ENCODE measurements around the gene CRKL.
"Not testable (repeated sequence)": the region's sequence is repeated elsewhere in the genome, so short reads cannot be mapped to it uniquely, and the experiment has no call there.

The CRKL gene

GRCh38 chr22:20922141-20922751 is 5.0 kb downstream of the CRKL start:
- no CpG with 5 or more reads among the region's 3 CpGs for WGBS (ENCODE audit: extremely low coverage, insufficient coverage, low lambda C conversion rate)

DNA sequence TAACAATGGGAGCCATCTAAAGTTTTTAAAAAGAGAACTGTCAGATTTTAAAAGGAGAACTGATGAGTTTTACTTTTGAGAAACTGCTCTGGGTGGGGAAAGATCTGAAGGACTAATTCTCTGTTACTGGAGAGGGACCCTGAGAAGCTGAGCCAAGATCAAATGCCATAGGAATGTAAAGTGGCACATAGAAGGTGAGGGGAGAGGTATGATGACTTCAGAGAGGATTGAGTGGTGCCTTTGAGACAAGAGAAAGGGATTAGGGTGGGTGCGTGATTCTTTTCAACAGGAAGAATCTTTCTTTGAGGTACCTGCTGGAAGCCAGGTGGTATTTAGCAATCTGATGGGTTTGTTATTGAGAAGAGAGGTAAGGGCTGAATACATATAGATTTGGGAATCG is 9.0 kb downstream of the CRKL start:
- Histone ChIP-seq H2BK5ac (ENCODE audit: low read length) (no peak overlapping the region), H3K4ac (ENCODE audit: low read depth, low read length) (no peak overlapping the region), H3K27ac (ENCODE audit: low read depth, low read length) (no peak overlapping the region), H3K23ac (ENCODE audit: low read length) (no peak overlapping the region), H4K5ac (ENCODE audit: low read length) (no peak overlapping the region), H3K18ac (ENCODE audit: low read length) (no peak overlapping the region), H3K36me3 (ENCODE audit: control insufficient read depth, insufficient read depth, low read length) (no peaks in the 10 kb centered on the region), H3K4me1 (ENCODE audit: control insufficient read depth, low read depth, low read length) (no peaks in the 10 kb centered on the region), H2BK120ac (ENCODE audit: low read depth, low read length) (no peak overlapping the region), H3K4me3 (ENCODE audit: low read length) (no peak overlapping the region), H3K79me2 (ENCODE audit: control insufficient read depth, insufficient read depth, low read length) (peaks cover 95% of the 10 kb centered on the region), H3K56ac (ENCODE audit: low read length) (no peak overlapping the region), H3K27me3 (ENCODE audit: insufficient read depth, low read length, poor library complexity) (no peaks in the 10 kb centered on the region), H4K8ac (ENCODE audit: low read depth, low read length) (no peak overlapping the region), H2AK5ac (ENCODE audit: low read length) (no peak overlapping the region), H3K9ac (ENCODE audit: low read length) (no peak overlapping the region), H3K79me1 (ENCODE audit: low read length) (no peaks in the 10 kb centered on the region), H3K4me2 (ENCODE audit: low read length) (no peak overlapping the region), H2BK15ac (replicated peaks; ENCODE audit: low read depth) (no peak overlapping the region)
- peak; percentile 45 for DNase-seq
- WGBS (ENCODE audit: extremely low coverage, insufficient coverage, low lambda C conversion rate), result no CpG with 5 or more reads among the region's 2 CpGs

More at GRCh38 chr22:20922141-20922751, 5.0 kb downstream of the CRKL start:
- Histone ChIP-seq H2BK120ac (ENCODE audit: low read depth, low read length) (no peak overlapping the region), H3K79me2 (ENCODE audit: control insufficient read depth, insufficient read depth, low read length) (peaks cover 95% of the 10 kb centered on the region), H3K18ac (ENCODE audit: low read length) (no peak overlapping the region), H3K27me3 (ENCODE audit: insufficient read depth, low read length, poor library complexity) (no peaks in the 10 kb centered on the region), H3K79me1 (ENCODE audit: low read length) (no peaks in the 10 kb centered on the region), H3K9ac (ENCODE audit: low read length) (no peak overlapping the region), H3K4me2 (ENCODE audit: low read length) (no peak overlapping the region), H3K4me1 (ENCODE audit: control insufficient read depth, low read depth, low read length) (peaks cover 4% of the 10 kb centered on the region), H3K4ac (ENCODE audit: low read depth, low read length) (no peak overlapping the region), H3K4me3 (ENCODE audit: low read length) (no peak overlapping the region), H3K27ac (ENCODE audit: low read depth, low read length) (no peak overlapping the region), H2AK5ac (ENCODE audit: low read length) (no peak overlapping the region), H4K8ac (ENCODE audit: low read depth, low read length) (no peak overlapping the region), H3K56ac (ENCODE audit: low read length) (no peak overlapping the region), H3K23ac (ENCODE audit: low read length) (no peak overlapping the region), H3K36me3 (ENCODE audit: control insufficient read depth, insufficient read depth, low read length) (no peaks in the 10 kb centered on the region), H2BK15ac (replicated peaks; ENCODE audit: low read depth) (no peak overlapping the region), H4K5ac (ENCODE audit: low read length) (no peak overlapping the region), H2BK5ac (ENCODE audit: low read length) (no peak overlapping the region)
- peak; percentile 32 for DNase-seq

GRCh38 chr22:20927940-20928572 is 10.8 kb downstream of the CRKL start:
- Histone ChIP-seq H2BK5ac (ENCODE audit: low read length) (no peak overlapping the region), H2AK5ac (ENCODE audit: low read length) (no peak overlapping the region), H3K18ac (ENCODE audit: low read length) (no peak overlapping the region), H4K8ac (ENCODE audit: low read depth, low read length) (no peak overlapping the region), H3K4me1 (ENCODE audit: control insufficient read depth, low read depth, low read length) (no peaks in the 10 kb centered on the region), H3K56ac (ENCODE audit: low read length) (no peak overlapping the region), H3K27me3 (ENCODE audit: insufficient read depth, low read length, poor library complexity) (no peaks in the 10 kb centered on the region), H3K79me1 (ENCODE audit: low read length) (no peaks in the 10 kb centered on the region), H2BK120ac (ENCODE audit: low read depth, low read length) (no peak overlapping the region), H3K23ac (ENCODE audit: low read length) (no peak overlapping the region), H3K36me3 (ENCODE audit: control insufficient read depth, insufficient read depth, low read length) (no peaks in the 10 kb centered on the region), H3K4ac (ENCODE audit: low read depth, low read length) (peak overlapping the region; percentile 52), H4K5ac (ENCODE audit: low read length) (no peak overlapping the region), H3K79me2 (ENCODE audit: control insufficient read depth, insufficient read depth, low read length) (peaks cover 91% of the 10 kb centered on the region), H3K4me2 (ENCODE audit: low read length) (no peak overlapping the region), H2BK15ac (replicated peaks; ENCODE audit: low read depth) (no peak overlapping the region), H3K27ac (ENCODE audit: low read depth, low read length) (no peak overlapping the region), H3K9ac (ENCODE audit: low read length) (no peak overlapping the region), H3K4me3 (ENCODE audit: low read length) (no peak overlapping the region)
- no CpG with 5 or more reads among the region's 4 CpGs for whole genome bisulfite sequencing (ENCODE audit: extremely low coverage, insufficient coverage, low lambda C conversion rate)
- DNase-seq, result no peak

GRCh38 chr22:20928573-20928967 is 11.4 kb downstream of the CRKL start:
- Histone ChIP-seq H2AK5ac (ENCODE audit: low read length) (no peak overlapping the region), H3K18ac (ENCODE audit: low read length) (no peak overlapping the region), H3K56ac (ENCODE audit: low read length) (no peak overlapping the region), H3K36me3 (ENCODE audit: control insufficient read depth, insufficient read depth, low read length) (no peaks in the 10 kb centered on the region), H3K4ac (ENCODE audit: low read depth, low read length) (peak overlapping the region; percentile 52), H3K79me1 (ENCODE audit: low read length) (no peaks in the 10 kb centered on the region), H3K4me3 (ENCODE audit: low read length) (no peak overlapping the region), H4K8ac (ENCODE audit: low read depth, low read length) (no peak overlapping the region), H3K4me2 (ENCODE audit: low read length) (no peak overlapping the region), H2BK120ac (ENCODE audit: low read depth, low read length) (no peak overlapping the region), H3K4me1 (ENCODE audit: control insufficient read depth, low read depth, low read length) (no peaks in the 10 kb centered on the region), H4K5ac (ENCODE audit: low read length) (no peak overlapping the region), H3K23ac (ENCODE audit: low read length) (no peak overlapping the region), H3K9ac (ENCODE audit: low read length) (no peak overlapping the region), H3K79me2 (ENCODE audit: control insufficient read depth, insufficient read depth, low read length) (peaks cover 88% of the 10 kb centered on the region), H3K27ac (ENCODE audit: low read depth, low read length) (no peak overlapping the region), H2BK15ac (replicated peaks; ENCODE audit: low read depth) (no peak overlapping the region), H3K27me3 (ENCODE audit: insufficient read depth, low read length, poor library complexity) (no peaks in the 10 kb centered on the region), H2BK5ac (ENCODE audit: low read length) (no peak overlapping the region)
- DNase-seq, result no peak
- WGBS (ENCODE audit: extremely low coverage, insufficient coverage, low lambda C conversion rate), result no CpG with 5 or more reads among the region's 4 CpGs

DNA sequence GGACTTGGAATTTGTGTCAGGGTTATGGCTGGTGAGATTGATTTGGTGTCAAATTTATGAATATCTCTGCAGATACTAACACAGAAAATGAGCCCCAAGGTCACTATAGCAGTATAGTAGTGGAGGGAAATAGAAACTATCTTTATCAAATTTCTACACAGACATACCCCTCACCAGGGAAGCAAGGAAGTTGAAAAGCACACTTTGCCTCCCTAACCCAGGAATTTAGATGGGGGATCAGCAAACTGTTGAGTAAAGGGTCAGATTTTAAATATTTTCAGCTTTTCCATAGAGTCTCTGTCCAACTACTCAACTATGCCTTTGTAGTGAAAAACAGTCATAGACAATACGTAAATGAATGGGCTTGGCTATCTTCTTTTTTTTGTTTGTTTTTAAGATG is 12.8 kb downstream of the CRKL start:
- no peak overlapping the region for H3K27ac ChIP-seq (ENCODE audit: low read depth, low read length)
- H2BK120ac ChIP-seq (ENCODE audit: low read depth, low read length), result no peak overlapping the region
- no peak overlapping the region for H4K5ac ChIP-seq (ENCODE audit: low read length)
- peaks cover 2% of the 10 kb centered on the region for H3K79me1 ChIP-seq (ENCODE audit: low read length)
- H3K23ac ChIP-seq (ENCODE audit: low read length), result no peak overlapping the region
- H3K79me2 ChIP-seq (ENCODE audit: control insufficient read depth, insufficient read depth, low read length), result peaks cover 88% of the 10 kb centered on the region
- H3K56ac ChIP-seq (ENCODE audit: low read length), result no peak overlapping the region
- H3K27me3 ChIP-seq (ENCODE audit: insufficient read depth, low read length, poor library complexity), result no peaks in the 10 kb centered on the region
- H3K36me3 ChIP-seq (ENCODE audit: control insufficient read depth, insufficient read depth, low read length), result peaks cover 3% of the 10 kb centered on the region
- no peaks in the 10 kb centered on the region for H3K4me1 ChIP-seq (ENCODE audit: control insufficient read depth, low read depth, low read length)
- H3K4me3 ChIP-seq (ENCODE audit: low read length), result no peak overlapping the region
- DNase-seq, result no peak
- no peak overlapping the region for H3K4ac ChIP-seq (ENCODE audit: low read depth, low read length)
- no CpG with 5 or more reads among the region's 1 CpG for WGBS (ENCODE audit: extremely low coverage, insufficient coverage, low lambda C conversion rate)
- no peak overlapping the region for H3K9ac ChIP-seq (ENCODE audit: low read length)
- H2BK15ac ChIP-seq (replicated peaks; ENCODE audit: low read depth), result no peak overlapping the region
- H3K4me2 ChIP-seq (ENCODE audit: low read length), result no peak overlapping the region
- no peak overlapping the region for H2BK5ac ChIP-seq (ENCODE audit: low read length)
- H4K8ac ChIP-seq (ENCODE audit: low read depth, low read length), result no peak overlapping the region
- H2AK5ac ChIP-seq (ENCODE audit: low read length), result no peak overlapping the region
- H3K18ac ChIP-seq (ENCODE audit: low read length), result no peak overlapping the region

- H3K18ac ChIP-seq (ENCODE audit: low read length); H3K23ac ChIP-seq (ENCODE audit: low read length); H3K9ac ChIP-seq (ENCODE audit: low read length); H2BK5ac ChIP-seq (ENCODE audit: low read length); H3K4ac ChIP-seq (ENCODE audit: low read depth, low read length); H3K27me3 ChIP-seq (ENCODE audit: insufficient read depth, low read length, poor library complexity); H4K5ac ChIP-seq (ENCODE audit: low read length); H3K4me1 ChIP-seq (ENCODE audit: control insufficient read depth, low read depth, low read length); H3K4me3 ChIP-seq (ENCODE audit: low read length); H2AK5ac ChIP-seq (ENCODE audit: low read length); H4K8ac ChIP-seq (ENCODE audit: low read depth, low read length); H2BK120ac ChIP-seq (ENCODE audit: low read depth, low read length); H3K36me3 ChIP-seq (ENCODE audit: control insufficient read depth, insufficient read depth, low read length); H2BK15ac ChIP-seq (replicated peaks; ENCODE audit: low read depth); DNase-seq; H3K56ac ChIP-seq (ENCODE audit: low read length); H3K79me1 ChIP-seq (ENCODE audit: low read length); H3K27ac ChIP-seq (ENCODE audit: low read depth, low read length); H3K4me2 ChIP-seq (ENCODE audit: low read length): not testable (repeated sequence)
- no CpG with 5 or more reads among the region's 12 CpGs for WGBS (ENCODE audit: extremely low coverage, insufficient coverage, low lambda C conversion rate)
- peaks cover 88% of the 10 kb centered on the region for H3K79me2 ChIP-seq (ENCODE audit: control insufficient read depth, insufficient read depth, low read length)
Measured at GRCh38 chr22:20930435-20930834, 13.2 kb downstream of the CRKL start.

All from mesendoderm (in vitro differentiated cells).